Stimulated activated CD4-positive, alpha-beta T cell treated with anti-CD3 and anti-CD28 coated beads, Interleukin-12 subunit alpha, Interleukin-12 subunit beta, amount 100 ng/mL, for 24 hours (primary cell): ENCODE results near the gene PIGK.
"Not testable (repeated sequence)": the region's sequence is repeated elsewhere in the genome, so short reads cannot be mapped to it uniquely, and the experiment has no call there.

ENCODE experiments used
- DNase-seq, 2 experiments: peaks; one replicate each; pipeline ENCODE4 v3.0.0-alpha.2; 2020; ENCODE audit warnings: low read depth in 2 of 2

PIGK gene

GRCh38 chr1:77193951-77194350 is 25.3 kb downstream of the PIGK start:
- no peak for DNase-seq

- no peak for DNase-seq
Observed at GRCh38 chr1:77188770-77189169, 30.5 kb downstream of the PIGK start.

- DNase-seq, result not testable (repeated sequence)
Observed at GRCh38 chr1:77186907-77187306, 32.3 kb downstream of the PIGK start.

GRCh38 chr1:77182083-77182482 is 37.1 kb downstream of the PIGK start:
- no peak for DNase-seq

GRCh38 chr1:77179632-77180031 is 39.6 kb downstream of the PIGK start:
- no peak for DNase-seq

- no peak for DNase-seq
Observed at GRCh38 chr1:77175230-77175844, 43.9 kb downstream of the PIGK start.

- DNase-seq, result no peak
Observed at GRCh38 chr1:77170687-77171086, 48.5 kb downstream of the PIGK start.

GRCh38 chr1:77168358-77168757 is 50.9 kb downstream of the PIGK start:
- no peak for DNase-seq

GRCh38 chr1:77164434-77164944 is 54.7 kb downstream of the PIGK start:
- no peak for DNase-seq

GRCh38 chr1:77159706-77160105 is 59.5 kb downstream of the PIGK start:
- not testable (repeated sequence) for DNase-seq

GRCh38 chr1:77156214-77156613 is 63.0 kb downstream of the PIGK start:
- DNase-seq, result no peak

- DNase-seq, result no peak
Observed at GRCh38 chr1:77146270-77146669, 73.0 kb downstream of the PIGK start.

GRCh38 chr1:77143529-77144121 is 75.6 kb downstream of the PIGK start:
- DNase-seq, result no peak

- DNase-seq, result no peak
Observed at GRCh38 chr1:77139389-77139788, 79.8 kb downstream of the PIGK start.

- DNase-seq, result no peak
Observed at GRCh38 chr1:77134359-77134758, 84.9 kb downstream of the PIGK start.

- DNase-seq, result no peak
Observed at GRCh38 chr1:77133731-77134358, 85.4 kb downstream of the PIGK start.

GRCh38 chr1:77126307-77126706 is 92.9 kb downstream of the PIGK start:
- no peak for DNase-seq

- no peak for DNase-seq
Observed at GRCh38 chr1:77121503-77121902, 97.7 kb downstream of the PIGK start.

GRCh38 chr1:77120950-77121349 is 98.3 kb downstream of the PIGK start:
- DNase-seq, result no peak

GRCh38 chr1:77118712-77119111 is 100.5 kb downstream of the PIGK start:
- no peak for DNase-seq

GRCh38 chr1:77104672-77105071 is 114.6 kb downstream of the PIGK start:
- DNase-seq, result no peak

GRCh38 chr1:77103486-77103885 is 115.7 kb downstream of the PIGK start:
- DNase-seq, result no peak

GRCh38 chr1:77100875-77101274 is 118.4 kb downstream of the PIGK start:
- no peak for DNase-seq
